MM.1S (cell line): ENCODE data around the gene ETV3L.

ENCODE experiments used
- DNase-seq: peaks from one replicate; pipeline ENCODE4 v3.0.0-alpha.2; 2015
- H2AFZ ChIP-seq: fragments of 300-600 bp; sonication (generic); 2 replicates; pipeline ENCODE4 v1.6.0; 2016; ENCODE audit warnings: antibody characterized with exemption, low read length
- H3F3A ChIP-seq: fragments of 300-600 bp; sonication (generic); 2 replicates; pipeline ENCODE4 v1.6.1; 2016; ENCODE audit warnings: mild to moderate bottlenecking, antibody characterized with exemption, low read length, moderate library complexity, mixed read lengths; ENCODE audit not compliant: insufficient read depth
- H3K27ac ChIP-seq: fragments of 300-600 bp; sonication (generic); 2 replicates; pipeline ENCODE4 v1.5.1; 2016; ENCODE audit warnings: mild to moderate bottlenecking, low read length
- H3K27me3 ChIP-seq: fragments of 300-600 bp; sonication (generic); replicated peaks from 2 replicates; pipeline ENCODE4 v1.6.0; 2016; ENCODE audit warnings: low read length; ENCODE audit not compliant: insufficient read depth
- H3K36me3 ChIP-seq: fragments of 300-600 bp; sonication (generic); replicated peaks from 2 replicates; pipeline ENCODE4 v1.6.1; 2016; ENCODE audit warnings: mild to moderate bottlenecking, low read length, mixed read lengths; ENCODE audit not compliant: insufficient read depth
- H3K4me1 ChIP-seq: fragments of 300-600 bp; sonication (generic); 2 replicates; pipeline ENCODE4 v1.6.1; 2016; ENCODE audit warnings: low read length, mixed read lengths
- H3K4me2 ChIP-seq: fragments of 300-600 bp; sonication (generic); 2 replicates; pipeline ENCODE4 v1.6.0; 2016; ENCODE audit warnings: low read depth, low read length
- H3K4me3 ChIP-seq: fragments of 300-600 bp; sonication (generic); 2 replicates; pipeline ENCODE4 v1.5.1; 2016; ENCODE audit warnings: low read length, mixed read lengths
- H3K79me2 ChIP-seq: fragments of 300-600 bp; sonication (generic); 2 replicates; pipeline ENCODE4 v1.6.1; 2016; ENCODE audit warnings: mixed run types, low read length, mixed read lengths
- H3K9ac ChIP-seq: fragments of 300-600 bp; sonication (generic); 2 replicates; pipeline ENCODE4 v1.6.1; 2016; ENCODE audit warnings: low read length, mixed read lengths
- H3K9me2 ChIP-seq: fragments of 300-600 bp; sonication (generic); replicated peaks from 2 replicates; pipeline ENCODE4 v1.6.1; 2016; ENCODE audit warnings: mild to moderate bottlenecking, low read length, mixed read lengths; ENCODE audit not compliant: insufficient read depth
- H3K9me3 ChIP-seq: fragments of 300-600 bp; sonication (generic); replicated peaks from 2 replicates; pipeline ENCODE4 v1.6.1; 2016; ENCODE audit warnings: mild to moderate bottlenecking, low read length, mixed read lengths; ENCODE audit not compliant: insufficient read depth
- H4K20me1 ChIP-seq: fragments of 300-600 bp; sonication (generic); 2 replicates; pipeline ENCODE4 v1.6.1; 2016; ENCODE audit warnings: mild to moderate bottlenecking, low read length, moderate library complexity, mixed read lengths; ENCODE audit not compliant: insufficient read depth
- EZH2 ChIP-seq: fragments of 300-600 bp; sonication (generic); optimal IDR thresholded peaks from 2 replicates; pipeline ENCODE3; 2017; ENCODE audit warnings: low read depth, mild to moderate bottlenecking, antibody characterized with exemption, low read length, mixed read lengths
- EZH2phosphoT487 ChIP-seq: fragments of 300-600 bp; sonication (generic); IDR thresholded peaks from 2 replicates; pipeline ENCODE4 v1.6.1; 2018; ENCODE audit warnings: antibody characterized with exemption, low read length
- TF ChIP-seq, protein P1 (sequence below): fragments of 300-600 bp; sonication (generic); IDR thresholded peaks from 2 replicates; pipeline ENCODE4 v1.5.1; 2016; ENCODE audit warnings: antibody characterized with exemption, low read length, mixed read lengths

The ETV3L gene

DNA sequence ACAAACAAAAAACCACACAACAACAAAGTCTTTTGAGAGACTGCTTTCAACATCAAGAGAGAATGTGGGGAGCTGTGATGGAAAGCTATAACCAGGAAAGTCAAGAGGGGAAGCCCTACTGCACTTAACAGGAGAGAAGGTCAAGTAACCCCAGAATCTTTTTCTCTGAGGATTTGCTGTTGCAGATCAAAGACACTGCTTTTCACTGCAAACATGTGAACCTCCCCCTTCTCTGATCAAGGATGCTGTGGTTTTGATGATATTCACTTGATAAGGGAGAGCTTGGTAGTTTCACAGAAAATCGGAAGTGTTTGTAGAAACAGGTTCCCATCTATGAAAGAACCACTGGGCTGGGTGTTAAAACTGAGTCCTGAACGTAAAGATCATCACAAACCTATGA lies 33.8 kb upstream of the ETV3L start:
- Histone ChIP-seq H3K9me3 (no peaks in the 10 kb centered on the region), H3K4me2 (peak overlapping the region; percentile 37; the same call in 1 of the 2 replicates), H3F3A (peaks cover 57% of the 10 kb centered on the region), H3K9me2 (no peaks in the 10 kb centered on the region), H3K4me1 (peaks cover 53% of the 10 kb centered on the region), H3K4me3 (no peak overlapping the region), H3K9ac (no peak overlapping the region), H3K27me3 (no peaks in the 10 kb centered on the region), H3K79me2 (peaks cover 55% of the 10 kb centered on the region), H4K20me1 (0 out of 2 replicates have a peak, but pooled peaks cover 3% of the 10 kb centered on the region), H3K27ac (peak overlapping the region; percentile 16; the same call in 1 of the 2 replicates), H2AFZ (no peak overlapping the region), H3K36me3 (peaks cover 15% of the 10 kb centered on the region)
- no peak for TF ChIP-seq EZH2phosphoT487
- no peak for DNase-seq

DNA sequence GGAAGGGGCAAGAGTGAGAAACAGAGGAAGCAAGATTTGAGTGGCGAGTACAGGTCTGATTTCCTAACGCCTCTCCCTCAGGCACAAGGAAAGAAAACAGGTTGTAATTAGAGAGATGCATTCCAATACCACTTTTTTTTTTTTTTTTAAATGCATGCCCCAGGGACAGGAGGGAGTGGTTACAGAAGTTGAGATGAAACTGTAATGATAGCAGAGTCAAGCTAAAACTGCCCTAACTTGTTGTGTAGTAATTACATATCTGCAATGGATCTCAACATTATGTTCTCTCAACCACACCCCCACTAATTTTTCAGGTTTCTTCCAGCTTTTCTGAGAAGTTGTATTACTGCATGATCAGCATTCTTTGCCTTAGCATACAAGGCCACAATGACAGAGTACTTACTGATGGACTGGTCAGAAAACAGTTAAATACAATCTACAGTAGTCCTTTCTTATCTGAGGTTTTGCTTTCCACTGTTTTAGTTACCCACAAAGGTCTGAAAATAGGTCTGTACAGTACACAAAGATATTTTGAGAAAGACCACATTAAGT lies 33.1 kb upstream of the ETV3L start:
- H3K79me2 ChIP-seq = peaks cover 52% of the 10 kb centered on the region
- H3K9me2 ChIP-seq = no peaks in the 10 kb centered on the region
- H3K4me3 ChIP-seq = no peak overlapping the region
- H3K4me2 ChIP-seq = peak overlapping the region; percentile 37
- no peak overlapping the region for H3K9ac ChIP-seq
- peak overlapping the region; percentile 16; the same call in 1 of the 2 replicates for H3K27ac ChIP-seq
- no peak overlapping the region for H2AFZ ChIP-seq
- peaks cover 59% of the 10 kb centered on the region for H3F3A ChIP-seq
- no peaks in the 10 kb centered on the region for H3K27me3 ChIP-seq
- TF ChIP-seq, protein P1, sequence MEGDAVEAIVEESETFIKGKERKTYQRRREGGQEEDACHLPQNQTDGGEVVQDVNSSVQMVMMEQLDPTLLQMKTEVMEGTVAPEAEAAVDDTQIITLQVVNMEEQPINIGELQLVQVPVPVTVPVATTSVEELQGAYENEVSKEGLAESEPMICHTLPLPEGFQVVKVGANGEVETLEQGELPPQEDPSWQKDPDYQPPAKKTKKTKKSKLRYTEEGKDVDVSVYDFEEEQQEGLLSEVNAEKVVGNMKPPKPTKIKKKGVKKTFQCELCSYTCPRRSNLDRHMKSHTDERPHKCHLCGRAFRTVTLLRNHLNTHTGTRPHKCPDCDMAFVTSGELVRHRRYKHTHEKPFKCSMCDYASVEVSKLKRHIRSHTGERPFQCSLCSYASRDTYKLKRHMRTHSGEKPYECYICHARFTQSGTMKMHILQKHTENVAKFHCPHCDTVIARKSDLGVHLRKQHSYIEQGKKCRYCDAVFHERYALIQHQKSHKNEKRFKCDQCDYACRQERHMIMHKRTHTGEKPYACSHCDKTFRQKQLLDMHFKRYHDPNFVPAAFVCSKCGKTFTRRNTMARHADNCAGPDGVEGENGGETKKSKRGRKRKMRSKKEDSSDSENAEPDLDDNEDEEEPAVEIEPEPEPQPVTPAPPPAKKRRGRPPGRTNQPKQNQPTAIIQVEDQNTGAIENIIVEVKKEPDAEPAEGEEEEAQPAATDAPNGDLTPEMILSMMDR = no peak
- TF ChIP-seq EZH2phosphoT487 (no peak), EZH2 (no peak)
- no peaks in the 10 kb centered on the region for H3K9me3 ChIP-seq
- H3K36me3 ChIP-seq = peaks cover 15% of the 10 kb centered on the region
- H4K20me1 ChIP-seq = 0 out of 2 replicates have a peak, but pooled peaks cover 3% of the 10 kb centered on the region
- DNase-seq = no peak
- H3K4me1 ChIP-seq = peaks cover 61% of the 10 kb centered on the region

DNA sequence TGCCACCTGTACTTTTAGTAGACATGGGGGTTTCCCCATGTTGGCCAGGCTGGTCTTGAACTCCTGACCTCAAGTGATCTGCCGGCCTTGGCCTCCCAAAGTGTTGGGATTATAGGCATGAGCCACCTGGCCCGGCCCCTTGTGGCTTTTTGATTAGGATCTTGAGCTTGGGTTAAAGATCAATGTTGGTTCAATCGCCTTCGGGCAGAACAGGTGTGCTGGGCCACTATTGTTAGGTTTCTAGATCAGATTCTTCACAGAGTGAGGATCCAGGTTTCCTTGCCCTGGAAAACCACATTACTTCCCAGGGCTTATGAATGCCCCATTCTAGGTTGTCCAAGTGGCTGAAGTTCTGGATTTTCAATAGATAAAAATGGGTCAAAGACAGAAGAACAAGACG lies 32.5 kb upstream of the ETV3L start:
- Histone ChIP-seq H3K9me3 (no peaks in the 10 kb centered on the region), H3K9me2 (no peaks in the 10 kb centered on the region), H3K79me2 (peaks cover 46% of the 10 kb centered on the region), H3K4me1 (peaks cover 61% of the 10 kb centered on the region), H3K9ac (no peak overlapping the region), H2AFZ (no peak overlapping the region), H3F3A (peaks cover 54% of the 10 kb centered on the region), H3K27me3 (no peaks in the 10 kb centered on the region), H3K4me3 (no peak overlapping the region), H3K36me3 (peaks cover 15% of the 10 kb centered on the region), H4K20me1 (0 out of 2 replicates have a peak, but pooled peaks cover 3% of the 10 kb centered on the region), H3K4me2 (peak overlapping the region; percentile 37; the same call in 1 of the 2 replicates), H3K27ac (peak overlapping the region; percentile 16; the same call in 1 of the 2 replicates)
- no peak for DNase-seq
- TF ChIP-seq, protein P1 = no peak
- no peak for TF ChIP-seq EZH2phosphoT487

DNA sequence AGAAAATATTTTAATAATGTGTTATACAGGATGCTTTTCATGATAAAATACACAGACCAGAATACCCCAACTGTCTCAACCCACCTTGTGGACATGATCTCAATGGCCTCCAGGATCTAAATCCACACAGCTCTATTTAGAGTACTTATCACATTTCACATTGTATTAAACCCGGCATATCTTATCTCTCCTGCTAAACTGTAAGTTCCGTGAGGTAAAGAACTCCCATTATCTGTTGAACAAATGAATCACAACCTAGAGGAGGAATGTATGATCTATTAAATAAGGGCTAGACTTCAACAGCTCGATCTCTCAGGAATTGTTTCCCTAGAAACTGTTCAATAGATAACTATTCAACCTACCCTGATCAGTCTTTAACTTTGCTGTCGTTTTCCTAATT lies 31.7 kb upstream of the ETV3L start:
- Histone ChIP-seq H3F3A (peaks cover 45% of the 10 kb centered on the region), H3K9me2 (no peaks in the 10 kb centered on the region), H3K27me3 (no peaks in the 10 kb centered on the region), H3K4me2 (no peak overlapping the region), H3K36me3 (peaks cover 15% of the 10 kb centered on the region), H3K79me2 (peaks cover 38% of the 10 kb centered on the region), H3K9me3 (no peaks in the 10 kb centered on the region), H3K9ac (no peak overlapping the region), H3K27ac (no peak overlapping the region), H3K4me1 (peaks cover 53% of the 10 kb centered on the region), H3K4me3 (no peak overlapping the region), H4K20me1 (0 out of 2 replicates have a peak, but pooled peaks cover 3% of the 10 kb centered on the region), H2AFZ (no peak overlapping the region)
- no peak for DNase-seq
- TF ChIP-seq EZH2 = no peak
- TF ChIP-seq, protein P1 = no peak
- TF ChIP-seq EZH2phosphoT487 = no peak
